HG02623 (cell line): ENCODE measurements around the gene LTBP2.
"Not testable (repeated sequence)": the region's sequence is repeated elsewhere in the genome, so short reads cannot be mapped to it uniquely, and the experiment has no call there.

Experiments used
- ATAC-seq: cut with Tn5 transposase; IDR thresholded peaks from one replicate; pipeline ENCODE4 v1.9.1; 2021; ENCODE audit warnings: moderate library complexity; ENCODE audit not compliant: unreplicated experiment

Gene LTBP2

DNA sequence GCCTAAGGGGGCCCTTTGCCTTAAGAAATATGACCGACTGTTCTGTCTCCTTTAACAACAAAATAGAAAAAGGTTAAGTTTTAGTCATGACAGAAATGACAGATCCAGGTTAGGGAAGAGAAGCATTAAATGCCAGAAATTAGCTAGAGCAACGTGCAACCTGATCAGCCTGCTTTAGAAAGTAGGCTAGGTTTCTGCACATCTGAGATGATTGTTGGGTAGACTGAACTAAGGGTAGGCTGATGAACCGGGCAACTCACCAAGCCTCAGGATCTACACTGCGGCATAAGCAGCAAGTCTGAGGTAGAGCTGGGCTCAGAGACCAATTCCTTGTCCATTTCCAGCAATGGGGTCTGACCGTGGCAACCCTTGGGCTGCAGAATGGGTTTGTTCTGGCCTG lies 148.3 kb downstream of the LTBP2 start:
- no peak for ATAC-seq

DNA sequence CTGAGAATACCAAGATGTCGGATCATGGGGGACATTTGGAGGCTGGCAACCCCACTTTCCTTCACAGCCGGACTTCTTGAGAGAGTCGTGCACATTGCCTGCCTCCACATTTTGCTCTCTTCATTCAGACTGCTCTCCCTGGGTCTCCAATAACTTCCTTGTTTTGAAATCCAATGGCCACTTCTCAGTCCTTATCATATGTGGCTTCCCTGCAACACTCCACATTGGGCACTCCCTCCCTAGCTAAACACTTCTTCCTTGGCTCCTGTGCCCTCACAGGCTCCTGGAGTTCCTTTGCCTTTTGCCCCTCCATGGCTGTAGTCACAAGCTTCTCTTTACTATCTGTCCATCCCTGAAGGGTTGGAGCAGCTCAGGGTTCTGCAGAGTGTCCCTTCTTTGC lies 149.0 kb downstream of the LTBP2 start:
- no peak for ATAC-seq

DNA sequence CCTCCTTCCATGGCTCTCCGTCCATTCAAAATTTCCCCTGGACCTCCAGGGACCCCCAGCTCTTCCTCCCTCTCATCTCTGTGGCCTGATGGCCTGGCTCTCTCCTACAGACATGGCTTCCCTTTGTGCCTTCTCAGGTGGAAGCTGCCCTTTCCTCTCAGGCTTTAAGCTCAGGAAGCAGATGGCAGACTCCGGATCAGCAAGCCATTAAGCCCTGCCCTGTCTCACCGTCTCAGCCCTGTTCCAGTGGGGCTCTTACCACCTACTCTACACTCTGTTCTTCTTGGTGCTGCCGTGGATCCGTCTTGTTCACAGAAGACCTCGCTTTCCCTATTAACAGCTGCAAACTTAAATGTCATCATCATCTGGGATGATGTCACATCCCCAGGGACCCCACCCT lies 152.1 kb downstream of the LTBP2 start:
- no peak for ATAC-seq

DNA sequence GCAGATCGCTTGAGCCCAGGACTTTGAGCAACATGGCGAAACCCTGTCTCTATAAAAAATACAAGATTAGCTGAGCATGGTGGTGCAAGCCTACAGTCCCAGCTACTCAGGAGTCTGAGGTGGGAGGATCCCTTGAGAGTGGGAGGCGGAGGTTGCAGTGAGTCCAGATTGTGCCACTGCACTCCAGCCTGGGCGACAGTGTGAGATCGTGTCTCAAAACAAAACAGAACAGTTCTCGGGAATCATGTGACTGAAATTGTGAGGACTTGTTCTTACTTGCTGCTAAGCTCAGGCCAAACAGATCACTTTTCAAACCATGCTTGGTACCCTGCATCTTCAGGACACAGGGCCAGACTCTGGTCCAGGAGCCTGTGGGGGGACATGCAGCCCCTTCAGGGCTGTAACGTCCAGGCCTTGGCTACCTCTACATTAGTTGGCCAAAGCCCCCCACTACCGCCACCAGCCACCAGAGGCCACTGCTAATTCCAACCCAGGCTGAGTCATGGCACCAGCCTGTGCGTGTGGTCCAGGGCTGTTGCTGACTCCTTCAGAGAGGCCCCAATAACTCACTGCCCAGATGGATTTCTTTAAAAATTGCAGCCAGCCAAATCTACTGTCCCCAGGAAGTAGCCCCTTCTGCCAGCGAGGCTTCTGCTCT lies 152.6 kb downstream of the LTBP2 start:
- no peak for ATAC-seq

DNA sequence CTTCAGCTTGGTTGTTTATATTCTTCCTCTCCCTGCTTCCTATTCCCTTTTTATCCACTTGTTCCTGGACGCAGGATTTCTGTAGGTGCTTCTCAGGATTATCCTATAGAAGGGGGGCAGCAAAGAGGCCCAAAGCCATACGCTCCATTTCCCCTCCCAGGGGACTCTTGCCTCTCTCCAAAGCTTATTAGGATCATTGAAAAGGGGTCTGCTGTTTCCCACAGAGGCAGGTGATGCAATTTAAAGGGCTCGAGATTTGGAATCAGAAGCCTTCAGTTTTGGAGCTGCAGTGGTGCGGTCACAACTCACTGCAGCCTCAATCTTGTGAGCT lies 154.5 kb downstream of the LTBP2 start:
- ATAC-seq: no peak

DNA sequence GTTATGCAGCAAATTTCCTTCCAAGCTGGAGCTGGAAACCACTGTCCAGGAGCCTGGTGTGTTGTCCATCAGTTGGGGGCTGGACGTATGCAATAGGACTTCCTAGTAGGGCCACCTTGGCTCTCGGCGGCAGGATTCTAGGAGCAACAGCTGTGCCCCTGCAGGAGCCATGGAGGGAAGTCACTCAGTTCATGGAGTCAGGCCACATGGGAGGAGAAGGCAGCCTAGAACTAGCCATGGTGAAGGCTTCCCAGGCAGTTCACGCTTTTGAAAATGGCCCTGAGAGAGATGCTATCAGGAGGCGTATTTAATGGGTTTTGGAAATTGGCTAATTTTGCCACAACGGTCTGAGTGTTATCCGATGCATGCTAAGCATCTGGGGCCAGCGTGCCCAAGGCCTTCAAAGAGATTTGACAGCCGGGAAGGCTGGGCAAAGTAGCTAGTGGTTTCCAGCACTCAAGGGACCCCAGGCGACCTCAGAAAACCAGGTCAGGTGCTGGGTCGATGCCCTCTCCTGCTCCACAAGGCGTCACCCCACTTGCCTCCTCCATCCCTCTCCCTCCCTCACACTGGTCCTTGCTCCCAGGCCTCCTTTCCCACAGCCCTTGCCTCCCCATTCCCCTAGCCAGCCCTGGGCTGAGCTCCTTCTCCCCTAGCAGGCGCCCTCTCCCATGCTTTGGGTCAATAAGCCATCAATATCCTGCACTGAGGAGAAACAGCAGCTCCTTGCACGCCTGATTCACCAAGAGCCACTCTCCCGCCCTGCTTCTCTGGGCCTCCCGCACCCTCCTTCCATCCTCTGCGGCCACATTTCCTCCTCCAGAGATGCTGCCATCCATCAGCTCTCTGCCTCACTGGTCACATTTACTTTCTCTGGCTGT lies 155.1 kb downstream of the LTBP2 start:
- ATAC-seq: no peak

DNA sequence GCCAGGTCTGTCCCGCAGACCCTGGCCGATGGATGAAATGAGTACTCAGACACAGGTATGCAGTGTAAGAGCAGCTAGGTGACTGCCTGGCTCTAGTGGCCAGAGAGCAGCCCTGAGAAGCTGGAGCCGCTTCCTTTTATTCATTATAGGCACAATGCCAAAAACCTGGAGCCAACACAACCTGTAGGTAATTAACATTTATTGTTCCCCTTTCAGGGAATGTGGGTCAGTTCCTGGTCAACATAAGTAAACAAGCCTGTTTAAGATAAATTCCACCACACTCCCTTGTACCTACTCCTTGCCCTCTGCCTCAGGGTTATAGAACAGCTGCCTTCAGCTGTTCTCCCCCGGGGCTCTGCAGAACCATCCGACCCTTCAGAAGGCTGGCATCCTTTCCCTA lies 157.6 kb downstream of the LTBP2 start:
- not testable (repeated sequence) for ATAC-seq
